K562 (cell line): ENCODE data around the gene GRK1.

Source experiments
- ATF3 ChIP-seq, 2 experiments: fragments of 450-650 bp in 1 of 2; sonication (generic) in 1 of 2; formaldehyde crosslinking in 1 of 2; IDR thresholded peaks in 1 of 2; conservative IDR thresholded peaks in 1 of 2; 2 replicates each; pipeline versions ENCODE4 v1.6.1 to v1.8.1; 2016 to 2023; ENCODE audit warnings: mild to moderate bottlenecking in 2 of 2, moderate library complexity in 2 of 2, inconsistent platforms in 1 of 2, missing genetic modification reagents in 1 of 2
- BRCA1 ChIP-seq, 2 experiments: fragments of 450-650 bp in 1 of 2; sonication (generic) in 1 of 2; formaldehyde crosslinking in 1 of 2; IDR thresholded peaks; 2 replicates each; pipeline versions ENCODE4 v1.5.0 to v1.6.1; 2017 to 2020; ENCODE audit warnings: mild to moderate bottlenecking in 1 of 2, missing genetic modification reagents in 1 of 2
- CTCF ChIP-seq, 3 experiments: IDR thresholded peaks in 2 of 3; conservative IDR thresholded peaks in 1 of 3; 2 replicates each; pipeline ENCODE4 v1.5.1; 2011 to 2012; ENCODE audit warnings: low read length in 3 of 3, mild to moderate bottlenecking in 3 of 3, control low read depth in 2 of 3, improper control_type of control experiment in 1 of 3, inconsistent platforms in 1 of 3, low read depth in 1 of 3, mixed read lengths in 1 of 3, moderate library complexity in 1 of 3; ENCODE audit not compliant: insufficient read depth in 2 of 3
- EZH2 ChIP-seq: IDR thresholded peaks from 2 replicates; pipeline ENCODE4 v1.6.1; 2012; ENCODE audit warnings: low read depth, mild to moderate bottlenecking, inconsistent platforms, low read length, borderline replicate concordance
- HNRNPL ChIP-seq: fragments of 200-400 bp; formaldehyde crosslinking; IDR thresholded peaks from 2 replicates; pipeline ENCODE4 v1.6.1; 2017; ENCODE audit warnings: low read depth, mild to moderate bottlenecking, low read length
- MXD1 ChIP-seq: fragments of 250-450 bp; sonication (Bioruptor Pico); IDR thresholded peaks from 2 replicates; pipeline ENCODE4 v1.8.0; 2021; ENCODE audit warnings: borderline replicate concordance, mild to moderate bottlenecking, moderate library complexity; ENCODE audit not compliant: poor library complexity, severe bottlenecking
- NFIC ChIP-seq: fragments of 450-650 bp; IDR thresholded peaks from 2 replicates; pipeline ENCODE4 v1.6.1; 2017; ENCODE audit warnings: mild to moderate bottlenecking, inconsistent platforms
- POLR2A ChIP-seq: fragments of 450-650 bp; conservative IDR thresholded peaks from 2 replicates; pipeline ENCODE4 v1.6.1; 2016
- ZNF146 ChIP-seq: IDR thresholded peaks from one replicate; pipeline ENCODE4 v1.6.1; 2018; ENCODE audit warnings: missing compliant biosample characterization; ENCODE audit not compliant: unreplicated experiment
- ZNF431 ChIP-seq: sonication (generic); formaldehyde crosslinking; IDR thresholded peaks from 2 replicates; pipeline ENCODE4 v1.8.0; 2022; ENCODE audit warnings: mild to moderate bottlenecking, missing genetic modification reagents

- TF ChIP-seq BRCA1 (IDR thresholded peaks at IDR 0.05) (no peak), BRCA1 (CRISPR knock-in tag; IDR thresholded peaks at IDR 0.05) (no peak), POLR2A (no peak), ATF3 (IDR thresholded peaks at IDR 0.05) (no peak), ATF3 (CRISPR knock-in tag; conservative IDR thresholded peaks at IDR 0.05) (no peak), NFIC (no peak), ZNF431 (CRISPR knock-in tag) (no peak), CTCF (IDR thresholded peaks at IDR 0.05 in 2 of 3, conservative IDR thresholded peaks at IDR 0.05 in 1 of 3; ENCODE audit: insufficient read depth in 2 of 3, low read depth in 1 of 3, low read length in 3 of 3) (no peak), HNRNPL (no peak), EZH2 (no peak), MXD1 (CRISPR knock-in tag) (no peak), ZNF146 (CRISPR knock-in tag) (no peak)
Observed at GRCh38 chr13:113736258-113736731, 69.3 kb downstream of the GRK1 start.
